ENCODE results near the gene CHRND. TPM values are rescaled to one million over a fixed set of nuclear protein-coding genes. Genes with fewer than 3 reads are reported as not detected.

Gene CHRND
- total and polyA plus RNA-seq, 2 experiments from 2014 or later: 0.10 to 0.11 TPM

- Histone ChIP-seq H3K36me3 (ENCODE audit: insufficient read depth) (no peaks in the 10 kb centered on the region), H3K27me3 (ENCODE audit: insufficient read depth) (peaks cover 6% of the 10 kb centered on the region; the same call in 1 of the 2 replicates), H3K9me2 (ENCODE audit: insufficient read depth) (no peaks in the 10 kb centered on the region), H3K27ac (ENCODE audit: low read depth) (no peak overlapping the region), H3K4me1 (ENCODE audit: insufficient read depth) (peaks cover 4% of the 10 kb centered on the region), H3F3A (replicated peaks; ENCODE audit: low read depth) (no peaks in the 10 kb centered on the region), H3K79me2 (replicated peaks; ENCODE audit: insufficient read depth) (no peaks in the 10 kb centered on the region), H2AFZ (no peak overlapping the region), H3K4me3 (no peak overlapping the region), H3K4me2 (no peak overlapping the region), H4K20me1 (replicated peaks; ENCODE audit: insufficient read depth) (no peaks in the 10 kb centered on the region)
- Mint-ChIP-seq H3K9me3 (no peaks in the 10 kb centered on the region), H3K36me3 (ENCODE audit: low read depth) (no peaks in the 10 kb centered on the region), H3K27ac (no peak overlapping the region), H3K27me3 (ENCODE audit: insufficient read depth, low read depth, poor library complexity) (peaks cover 26% of the 10 kb centered on the region), H3K4me3 (no peak overlapping the region), H3K4me1 (peaks cover 26% of the 10 kb centered on the region)
- DNase-seq (ENCODE audit: low spot score): no peak
- no peak for TF ChIP-seq REST (IDR thresholded peaks at IDR 0.05; ENCODE audit: unreplicated experiment)
- no peak for TF ChIP-seq CREB1 (CRISPR knock-in tag; IDR thresholded peaks at IDR 0.05; ENCODE audit: low read depth)
- no peak for TF ChIP-seq ETS1 (IDR thresholded peaks at IDR 0.05)
- no peak for TF ChIP-seq STAT1 (IDR thresholded peaks at IDR 0.05; ENCODE audit: unreplicated experiment)
- TF ChIP-seq JUNB (IDR thresholded peaks at IDR 0.05; ENCODE audit: unreplicated experiment): no peak
- TF ChIP-seq CTCF (conservative IDR thresholded peaks at IDR 0.05; ENCODE audit: low read depth in 2 of 2): no peak
- ATAC-seq: no peak
Observed at GRCh38 chr2:232494542-232494941, 31.4 kb upstream of the CHRND start.

- no peaks in the 10 kb centered on the region for H3F3A ChIP-seq (replicated peaks; ENCODE audit: low read depth)
- Mint-ChIP-seq H3K36me3 (ENCODE audit: low read depth) (no peaks in the 10 kb centered on the region), H3K9me3 (no peaks in the 10 kb centered on the region), H3K4me1 (peaks cover 19% of the 10 kb centered on the region), H3K27ac (no peak overlapping the region), H3K27me3 (ENCODE audit: insufficient read depth, low read depth, poor library complexity) (peaks cover 20% of the 10 kb centered on the region), H3K4me3 (no peak overlapping the region)
- no peaks in the 10 kb centered on the region for H4K20me1 ChIP-seq (replicated peaks; ENCODE audit: insufficient read depth)
- no peak for TF ChIP-seq POLR2AphosphoS5 (IDR thresholded peaks at IDR 0.05; ENCODE audit: low read depth)
- TF ChIP-seq NANOG (IDR thresholded peaks at IDR 0.05; ENCODE audit: borderline replicate concordance): no peak
- H3K27me3 ChIP-seq (ENCODE audit: insufficient read depth): no peaks in the 10 kb centered on the region
- no peaks in the 10 kb centered on the region for H3K9me2 ChIP-seq (ENCODE audit: insufficient read depth)
- H3K4me2 ChIP-seq: no peak overlapping the region
- H3K4me1 ChIP-seq (ENCODE audit: insufficient read depth): no peaks in the 10 kb centered on the region
- H3K27ac ChIP-seq (ENCODE audit: low read depth): no peak overlapping the region
- ATAC-seq (no peak), DNase-seq (ENCODE audit: low spot score) (no peak)
- no peaks in the 10 kb centered on the region for H3K36me3 ChIP-seq (ENCODE audit: insufficient read depth)
- H3K79me2 ChIP-seq (replicated peaks; ENCODE audit: insufficient read depth): no peaks in the 10 kb centered on the region
- H3K4me3 ChIP-seq: no peak overlapping the region
- H2AFZ ChIP-seq: no peak overlapping the region
Observed at GRCh38 chr2:232495292-232495691, 30.7 kb upstream of the CHRND start.

Measured in GM23338 (cell line).